HL-60 (cell line): ENCODE measurements around the gene VSIG10L.

Source experiments
- POLR2AphosphoS5 ChIP-seq: IDR thresholded peaks from 2 replicates; pipeline ENCODE4 v1.6.1; 2012; ENCODE audit warnings: low read depth
- TF ChIP-seq, protein P1 (sequence below): IDR thresholded peaks from 2 replicates; pipeline ENCODE4 v1.6.1; 2012; ENCODE audit warnings: low read depth; ENCODE audit not compliant: insufficient replicate concordance

DNA sequence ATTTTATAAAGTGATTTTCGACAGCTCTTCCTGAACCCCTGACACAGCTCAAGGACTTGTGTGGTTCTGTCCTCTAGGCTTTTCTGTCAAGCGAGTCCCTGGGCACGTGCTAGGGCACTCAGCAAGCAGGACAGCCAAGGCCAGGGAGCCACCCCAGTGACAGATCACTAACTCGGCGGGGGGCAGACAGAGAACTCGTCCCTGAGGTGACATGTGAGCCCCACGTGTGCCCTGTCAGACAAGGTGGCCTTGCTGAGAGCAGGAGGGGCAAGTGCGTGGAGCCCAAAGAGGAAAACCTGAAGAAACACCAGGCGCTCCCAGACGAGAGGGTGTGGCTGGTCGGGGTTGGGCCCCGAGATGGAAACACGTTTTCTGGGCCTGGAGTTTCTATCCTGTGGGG lies 19.3 kb upstream of the VSIG10L start:
- TF ChIP-seq POLR2AphosphoS5, result no peak
- TF ChIP-seq, protein P1, sequence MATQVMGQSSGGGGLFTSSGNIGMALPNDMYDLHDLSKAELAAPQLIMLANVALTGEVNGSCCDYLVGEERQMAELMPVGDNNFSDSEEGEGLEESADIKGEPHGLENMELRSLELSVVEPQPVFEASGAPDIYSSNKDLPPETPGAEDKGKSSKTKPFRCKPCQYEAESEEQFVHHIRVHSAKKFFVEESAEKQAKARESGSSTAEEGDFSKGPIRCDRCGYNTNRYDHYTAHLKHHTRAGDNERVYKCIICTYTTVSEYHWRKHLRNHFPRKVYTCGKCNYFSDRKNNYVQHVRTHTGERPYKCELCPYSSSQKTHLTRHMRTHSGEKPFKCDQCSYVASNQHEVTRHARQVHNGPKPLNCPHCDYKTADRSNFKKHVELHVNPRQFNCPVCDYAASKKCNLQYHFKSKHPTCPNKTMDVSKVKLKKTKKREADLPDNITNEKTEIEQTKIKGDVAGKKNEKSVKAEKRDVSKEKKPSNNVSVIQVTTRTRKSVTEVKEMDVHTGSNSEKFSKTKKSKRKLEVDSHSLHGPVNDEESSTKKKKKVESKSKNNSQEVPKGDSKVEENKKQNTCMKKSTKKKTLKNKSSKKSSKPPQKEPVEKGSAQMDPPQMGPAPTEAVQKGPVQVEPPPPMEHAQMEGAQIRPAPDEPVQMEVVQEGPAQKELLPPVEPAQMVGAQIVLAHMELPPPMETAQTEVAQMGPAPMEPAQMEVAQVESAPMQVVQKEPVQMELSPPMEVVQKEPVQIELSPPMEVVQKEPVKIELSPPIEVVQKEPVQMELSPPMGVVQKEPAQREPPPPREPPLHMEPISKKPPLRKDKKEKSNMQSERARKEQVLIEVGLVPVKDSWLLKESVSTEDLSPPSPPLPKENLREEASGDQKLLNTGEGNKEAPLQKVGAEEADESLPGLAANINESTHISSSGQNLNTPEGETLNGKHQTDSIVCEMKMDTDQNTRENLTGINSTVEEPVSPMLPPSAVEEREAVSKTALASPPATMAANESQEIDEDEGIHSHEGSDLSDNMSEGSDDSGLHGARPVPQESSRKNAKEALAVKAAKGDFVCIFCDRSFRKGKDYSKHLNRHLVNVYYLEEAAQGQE, result no peak
